Heart left ventricle (tissue), 16 donors: Measurements from ENCODE around the gene SLC26A1. TPM values are rescaled to one million over a fixed set of nuclear protein-coding genes. Genes with fewer than 3 reads are reported as not detected.

ENCODE experiments used
- ATAC-seq, 4 donors: fragments of 200-7000 bp; cut with Tn5 transposase; one replicate each; pipeline ENCODE4 v1.9.1; 2020 to 2022; ENCODE audit warnings: moderate library complexity in 4 of 4, mild to moderate bottlenecking in 3 of 4, moderate number of reproducible peaks in 1 of 4
- DNase-seq, 5 donors: peaks; one replicate each; pipeline ENCODE4 v3.0.0-alpha.2; 2020
- H3K27ac ChIP-seq, 12 donors: fragments of 200-600 bp; sonication (generic) in 4 of 12; one replicate each; pipeline versions ENCODE4 v1.5.0 to v1.8.0; 2016 to 2022; ENCODE audit warnings: mild to moderate bottlenecking in 2 of 12
- H3K27me3 ChIP-seq, 9 donors: fragments of 200-600 bp; sonication (generic) in 2 of 9; one replicate each; pipeline versions ENCODE4 v1.5.1 to v1.8.0; 2016 to 2022; ENCODE audit warnings: mild to moderate bottlenecking in 3 of 9
- H3K36me3 ChIP-seq, 9 donors: fragments of 200-600 bp; sonication (generic) in 2 of 9; one replicate each; pipeline versions ENCODE4 v1.5.0 to v1.8.0; 2018 to 2022; ENCODE audit warnings: mild to moderate bottlenecking in 2 of 9
- H3K4me1 ChIP-seq, 12 donors: fragments of 200-600 bp; sonication (generic) in 4 of 12; one replicate each; pipeline versions ENCODE4 v1.5.0 to v1.8.0; 2016 to 2022; ENCODE audit warnings: mild to moderate bottlenecking in 3 of 12
- H3K4me3 ChIP-seq, 12 donors: fragments of 200-600 bp; sonication (generic) in 4 of 12; one replicate each; pipeline versions ENCODE4 v1.5.0 to v1.8.0; 2017 to 2022; ENCODE audit warnings: mild to moderate bottlenecking in 9 of 12, moderate library complexity in 4 of 12
- H3K9me3 ChIP-seq, 12 donors: fragments of 200-600 bp; sonication (generic) in 4 of 12; one replicate each; pipeline versions ENCODE4 v1.5.0 to v1.8.0; 2016 to 2022; ENCODE audit warnings: mild to moderate bottlenecking in 1 of 12
- POLR2A ChIP-seq, 2 donors: fragments of 450-650 bp; IDR thresholded peaks; one replicate each; pipeline ENCODE4 v1.6.1; 2017; ENCODE audit warnings: antibody characterized with exemption in 2 of 2, mild to moderate bottlenecking in 2 of 2, moderate library complexity in 2 of 2
- WGBS, 4 donors: extraction: QIAGEN DNeasy Blood & Tissue Kit in 2 of 4; methylation state at CpG; one replicate each; pipeline versions ENCODE4 v1.1.5 to v1.1.7; 2013 to 2018; 5-methylcytosine and 5-hydroxymethylcytosine counted together
- intact Hi-C, 10 donors: fragments of 100-400 bp; cut with DNase I; formaldehyde crosslinking; loops; one replicate each; pipeline versions ENCODE4 v1.11.1 to v1.14.2; 2022
- polyA plus RNA-seq, 2 donors: library from polyadenylated mRNA; stranded (reverse); fragments of 200-250 nt; gene quantifications; one replicate each; pipeline ENCODE4 v1.2.3, GENCODE V29; 2013
- total RNA-seq, 9 donors: library from RNA; depleted of rRNA in 2 of 9; stranded (reverse); fragments of >200 nt in 2 of 9; fragmentation: NEBNext Ultra II Directional in 3 of 9; extraction: Animal tissue kit (Norgen Biotek cat#: 25700) in 3 of 9; gene quantifications; one replicate each; pipeline versions ENCODE4 v1.1.0 to v1.2.4, GENCODE V29; 2016 to 2023
- TF ChIP-seq, protein P1 (sequence below), 12 donors: fragments of 200-600 bp; sonication (generic) in 4 of 12; IDR thresholded peaks; one replicate each; pipeline versions ENCODE4 v1.5.0 to v1.8.0; 2018 to 2022; ENCODE audit warnings: antibody characterized with exemption in 12 of 12, mild to moderate bottlenecking in 5 of 12
- donor health status: ischemic (EF 13 %, LVEDD 7.1; RV severe dilation, severe dysfunction).
- donor health status: healthy with polysubstance abuse.
- donor health status: DM: no; HTN: yes; CAD: no.
- donor health status: DM: no; HTN: no; CAD: no.
- donor health status: ischemic (EF 25% LVEDD 6.9; RV normal size, moderate dysfunction).
- donor health status: ischemic (EF 25% LVEDD 5.7; RV mildly dilated, moderate dysfunction).
- donor health status: healthy.
- donor health status: DM: yes; HTN: yes; CAD: no.
- donor health status: ischemic (EF 35%, LVEDD 5.7; RV mildly dilated, moderate dysfunction).
- donor health status: nonischemic (EF 11% LVEDD 7.7; RV severe dilation, severe dysfunction).
- donor health status: DM: yes; HTN: yes; CAD: no.
- donor health status: PGD.
- donor health status: ischemic (EF 29% LVEDD 5.4; RV normal size, mild dysfunction).
- donor health status: nonischemic (EF 23%, LVEDD 6.1; RV moderate dilation, normal function).

The SLC26A1 gene
- total and polyA plus RNA-seq, 11 donors, result 0.03 to 0.27 (median 0.25) TPM; not detected in 5

- Histone ChIP-seq H3K27me3 (peaks cover 0 to 53% (median 4%) of the 10 kb centered on the region in 9 donors), H3K27ac (no peak overlapping the region), H3K4me1 (peaks cover 0 to 15% (median 1%) of the 10 kb centered on the region in 12 donors), H3K36me3 (peaks cover 0 to 2% (median 0%) of the 10 kb centered on the region in 9 donors), H3K9me3 (no peaks in the 10 kb centered on the region), H3K4me3 (no peak overlapping the region)
- DNase-seq, result no peak
- TF ChIP-seq, protein P1, sequence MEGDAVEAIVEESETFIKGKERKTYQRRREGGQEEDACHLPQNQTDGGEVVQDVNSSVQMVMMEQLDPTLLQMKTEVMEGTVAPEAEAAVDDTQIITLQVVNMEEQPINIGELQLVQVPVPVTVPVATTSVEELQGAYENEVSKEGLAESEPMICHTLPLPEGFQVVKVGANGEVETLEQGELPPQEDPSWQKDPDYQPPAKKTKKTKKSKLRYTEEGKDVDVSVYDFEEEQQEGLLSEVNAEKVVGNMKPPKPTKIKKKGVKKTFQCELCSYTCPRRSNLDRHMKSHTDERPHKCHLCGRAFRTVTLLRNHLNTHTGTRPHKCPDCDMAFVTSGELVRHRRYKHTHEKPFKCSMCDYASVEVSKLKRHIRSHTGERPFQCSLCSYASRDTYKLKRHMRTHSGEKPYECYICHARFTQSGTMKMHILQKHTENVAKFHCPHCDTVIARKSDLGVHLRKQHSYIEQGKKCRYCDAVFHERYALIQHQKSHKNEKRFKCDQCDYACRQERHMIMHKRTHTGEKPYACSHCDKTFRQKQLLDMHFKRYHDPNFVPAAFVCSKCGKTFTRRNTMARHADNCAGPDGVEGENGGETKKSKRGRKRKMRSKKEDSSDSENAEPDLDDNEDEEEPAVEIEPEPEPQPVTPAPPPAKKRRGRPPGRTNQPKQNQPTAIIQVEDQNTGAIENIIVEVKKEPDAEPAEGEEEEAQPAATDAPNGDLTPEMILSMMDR (IDR thresholded peaks at IDR 0.05), result no peak
- no peak for TF ChIP-seq POLR2A (IDR thresholded peaks at IDR 0.05)
- no peak for ATAC-seq
- intact Hi-C loops, result no loop called here
- 69 to 86% (median 74%) methylated on average over 2 to 16 of the region's 16 CpGs for WGBS, 4 donors
Observed at GRCh38 chr4:1030559-1030958, 37.4 kb upstream of the SLC26A1 start.

- WGBS, 4 donors, result 69 to 100% (median 74%) methylated on average over 1 to 12 of the region's 12 CpGs
- intact Hi-C loops, result no loop called here
- Histone ChIP-seq H3K4me1 (peaks cover 0 to 15% (median 1%) of the 10 kb centered on the region in 12 donors), H3K9me3 (no peaks in the 10 kb centered on the region), H3K27ac (no peak overlapping the region), H3K27me3 (peaks cover 0 to 53% (median 4%) of the 10 kb centered on the region in 9 donors), H3K36me3 (peaks cover 0 to 6% (median 0%) of the 10 kb centered on the region in 9 donors), H3K4me3 (no peak overlapping the region)
- DNase-seq (no peak), ATAC-seq (no peak)
- no peak for TF ChIP-seq POLR2A (IDR thresholded peaks at IDR 0.05)
- TF ChIP-seq, protein P1 (IDR thresholded peaks at IDR 0.05), result no peak
Observed at GRCh38 chr4:1030031-1030430, 36.8 kb upstream of the SLC26A1 start.

DNA sequence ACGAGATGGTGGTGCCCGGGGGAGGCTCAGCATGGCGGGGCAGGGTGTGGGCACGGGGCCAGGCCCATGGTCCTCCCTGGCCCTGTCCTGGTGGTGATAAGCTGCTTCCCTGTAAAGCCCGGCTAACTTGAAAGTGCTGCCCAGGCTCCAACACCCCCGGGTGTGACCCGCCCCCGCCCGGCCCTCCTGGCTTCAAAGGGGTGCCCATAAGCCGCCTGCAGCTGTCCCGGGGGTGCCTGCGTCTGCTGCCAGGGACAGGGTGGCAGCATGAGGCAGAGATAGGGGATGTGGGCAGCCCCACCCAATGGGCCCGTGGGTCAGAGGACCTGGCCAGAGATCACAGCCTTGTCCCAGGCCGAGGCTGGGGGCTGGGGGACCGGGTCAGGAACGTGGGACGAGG is 36.3 kb upstream of the SLC26A1 start:
- WGBS, 4 donors, result 56 to 76% (median 65%) methylated on average over 5 to 17 of the region's 17 CpGs
- ATAC-seq, result no peak
- no peak for DNase-seq
- no peaks in the 10 kb centered on the region for H3K9me3 ChIP-seq
- TF ChIP-seq, protein P1 (IDR thresholded peaks at IDR 0.05), result no peak
- no peak for TF ChIP-seq POLR2A (IDR thresholded peaks at IDR 0.05)
- H3K36me3 ChIP-seq, result peaks cover 0 to 11% (median 0%) of the 10 kb centered on the region in 9 donors
- H3K27ac ChIP-seq, result no peak overlapping the region
- peaks cover 0 to 15% (median 0%) of the 10 kb centered on the region in 12 donors for H3K4me1 ChIP-seq
- intact Hi-C loops, result no loop called here
- H3K4me3 ChIP-seq, result no peak overlapping the region
- H3K27me3 ChIP-seq, result peaks cover 0 to 52% (median 4%) of the 10 kb centered on the region in 9 donors

DNA sequence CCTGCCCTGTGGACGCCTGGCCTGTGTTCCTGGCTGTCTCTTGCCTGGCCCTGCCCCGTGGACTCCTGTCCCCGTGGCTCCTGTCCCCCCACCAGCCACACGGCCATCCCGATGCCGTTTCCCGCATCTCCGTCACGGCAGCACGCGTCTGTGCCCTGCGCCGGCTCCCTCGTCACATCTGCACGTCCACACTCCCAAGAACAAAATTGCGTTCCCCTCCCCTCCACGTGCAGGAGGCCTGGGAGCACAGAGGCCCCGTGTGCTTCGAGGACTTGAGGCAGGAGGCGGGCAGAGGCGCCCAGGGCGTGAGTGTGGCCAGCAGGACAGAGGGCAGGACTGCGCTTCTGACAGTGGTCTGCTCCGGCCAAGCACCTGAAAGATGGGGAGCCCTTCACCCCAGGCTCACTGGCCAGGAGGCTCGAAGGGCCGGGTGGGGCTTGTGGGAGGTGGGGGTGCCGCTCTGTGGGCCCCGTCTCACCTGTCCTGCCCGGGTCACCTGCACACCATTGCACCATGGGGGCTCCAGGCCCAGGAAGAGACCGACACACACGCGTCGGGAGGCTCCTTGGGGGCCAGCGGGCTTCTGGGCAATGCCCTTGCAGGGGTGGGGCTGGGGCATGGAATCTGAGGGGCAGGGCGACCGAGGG is 35.5 kb upstream of the SLC26A1 start:
- ATAC-seq, result no peak
- TF ChIP-seq POLR2A (IDR thresholded peaks at IDR 0.05), result no peak
- TF ChIP-seq, protein P1 (IDR thresholded peaks at IDR 0.05), result no peak
- Histone ChIP-seq H3K27ac (no peak overlapping the region), H3K4me1 (peaks cover 0 to 12% (median 0%) of the 10 kb centered on the region in 12 donors), H3K27me3 (peaks cover 0 to 44% (median 4%) of the 10 kb centered on the region in 9 donors), H3K9me3 (no peaks in the 10 kb centered on the region), H3K36me3 (peaks cover 0 to 16% (median 0%) of the 10 kb centered on the region in 9 donors), H3K4me3 (no peak overlapping the region)
- 77 to 88% (median 82%) methylated on average over 30 to 36 of the region's 36 CpGs for WGBS, 4 donors
- intact Hi-C loops, result no loop called here
- DNase-seq, result no peak
